Keratinocyte (primary cell): Measurements from ENCODE around the gene MYOZ3. TPM values are rescaled to one million over a fixed set of nuclear protein-coding genes. Genes with fewer than 3 reads are reported as not detected.

ENCODE experiments used
- DNase-seq: peaks from one replicate; pipeline ENCODE4 v3.0.0-alpha.2; 2011; ENCODE audit warnings: low read depth, missing footprints, low spot score
- FAIRE-seq: peaks from 2 replicates; lab custom pipeline; 2011; peaks lifted over from hg19 to GRCh38; lab: Jason Lieb, UNC
- H2AFZ ChIP-seq: 2 replicates; pipeline ENCODE4 v1.6.0; 2012; ENCODE audit warnings: low read length, control low read depth, inconsistent platforms; ENCODE audit not compliant: control insufficient read depth
- H3K27ac ChIP-seq: 2 replicates; pipeline ENCODE4 v1.5.1; 2011; ENCODE audit warnings: low read length; ENCODE audit not compliant: control insufficient read depth, insufficient read depth
- H3K27me3 ChIP-seq: 3 replicates; pipeline ENCODE4 v1.6.0; 2011; ENCODE audit warnings: low read length; ENCODE audit not compliant: control insufficient read depth, insufficient read depth; ENCODE audit errors: extremely low read depth
- H3K36me3 ChIP-seq, 2 experiments: 2 replicates in 1 of 2; 3 replicates in 1 of 2; pipeline ENCODE4 v1.5.1; 2011; ENCODE audit warnings: low read length in 2 of 2, mild to moderate bottlenecking in 1 of 2; ENCODE audit not compliant: control insufficient read depth in 2 of 2, insufficient read depth in 2 of 2; ENCODE audit errors: extremely low read depth in 1 of 2
- H3K4me1 ChIP-seq: 3 replicates; pipeline ENCODE4 v1.5.1; 2011; ENCODE audit warnings: low read length; ENCODE audit not compliant: control insufficient read depth, insufficient read depth; ENCODE audit errors: extremely low read depth
- H3K4me2 ChIP-seq: 3 replicates; pipeline ENCODE4 v1.6.0; 2011; ENCODE audit warnings: low read depth, low read length; ENCODE audit not compliant: control insufficient read depth, insufficient read depth; ENCODE audit errors: extremely low read depth
- H3K4me3 ChIP-seq, 3 experiments: fragments of 200-600 bp in 1 of 3; sonication (generic) in 1 of 3; 2 replicates in 2 of 3; 3 replicates in 1 of 3; pipeline ENCODE4 v1.5.1; 2011 to 2016; ENCODE audit warnings: low read length in 3 of 3, mild to moderate bottlenecking in 3 of 3, control low read depth in 2 of 3, inconsistent platforms in 1 of 3, low read depth in 1 of 3, mixed read lengths in 1 of 3, mixed run types in 1 of 3, moderate library complexity in 1 of 3; ENCODE audit not compliant: control insufficient read depth in 2 of 3, insufficient read depth in 2 of 3; ENCODE audit errors: extremely low read depth in 1 of 3
- H3K79me2 ChIP-seq: 2 replicates; pipeline ENCODE4 v1.6.0; 2012; ENCODE audit warnings: low read length; ENCODE audit not compliant: control insufficient read depth, insufficient read depth
- H3K9ac ChIP-seq: 3 replicates; pipeline ENCODE4 v1.6.0; 2011; ENCODE audit warnings: low read length; ENCODE audit not compliant: control insufficient read depth, insufficient read depth; ENCODE audit errors: extremely low read depth
- H3K9me1 ChIP-seq: 3 replicates; pipeline ENCODE4 v1.6.0; 2011; ENCODE audit warnings: low read length; ENCODE audit not compliant: control insufficient read depth, insufficient read depth; ENCODE audit errors: extremely low read depth
- H3K9me3 ChIP-seq: 2 replicates; pipeline ENCODE4 v1.5.1; 2012; ENCODE audit warnings: low read depth, low read length; ENCODE audit not compliant: control insufficient read depth
- H4K20me1 ChIP-seq: 3 replicates; pipeline ENCODE4 v1.6.0; 2011; ENCODE audit warnings: low read length; ENCODE audit not compliant: control insufficient read depth, insufficient read depth; ENCODE audit errors: extremely low read depth
- CTCF ChIP-seq, 3 experiments: IDR thresholded peaks in 1 of 3; conservative IDR thresholded peaks in 1 of 3; optimal IDR thresholded peaks in 1 of 3; 2 replicates in 2 of 3; 3 replicates in 1 of 3; pipeline versions ENCODE3 to v1.5.1; 2011; ENCODE audit warnings: low read length in 3 of 3, mild to moderate bottlenecking in 3 of 3, moderate library complexity in 2 of 3, control low read depth in 1 of 3, inconsistent platforms in 1 of 3; ENCODE audit not compliant: insufficient read depth in 2 of 3; ENCODE audit errors: extremely low read depth in 1 of 3
- EZH2 ChIP-seq: IDR thresholded peaks from one replicate; pipeline ENCODE4 v1.6.1; 2012; ENCODE audit warnings: inconsistent platforms, mild to moderate bottlenecking, low read length, moderate library complexity
- dilution Hi-C: fragments of 300-500 bp; cut with MboI; formaldehyde crosslinking; loops from one replicate; pipeline ENCODE4 v1.7.0; 2020; ENCODE audit warnings: low sequenced_read_pairs; ENCODE audit not compliant: extremely low pct_ligation_motif_present
- polyA plus RNA-seq, 5 experiments: library from polyadenylated mRNA; depleted of rRNA in 3 of 5; stranded (reverse) in 3 of 5; stranded (forward) in 1 of 5; unstranded in 1 of 5; fragments of >200 nt; gene quantifications; 1 replicate in 1 of 5; 2 replicates in 3 of 5; 3 replicates in 1 of 5; pipeline versions ENCODE4 v1.2.1 to v1.2.3, GENCODE V29; 2011 to 2012; ENCODE audit warnings: missing spikeins in 2 of 5, low read depth in 1 of 5, low replicate concordance in 1 of 5

The MYOZ3 gene
- polyA plus RNA-seq, 1 donor (not counting 4 experiments of a cell fraction or from before 2014, with no cell fraction given), result 0.03 TPM

GRCh38 chr5:150622157-150622556 is 38.9 kb upstream of the MYOZ3 start:
- no peak overlapping the region for H3K9ac ChIP-seq

GRCh38 chr5:150623152-150623877 is 37.7 kb upstream of the MYOZ3 start:
- no peaks in the 10 kb centered on the region for H4K20me1 ChIP-seq
- no peaks in the 10 kb centered on the region for H3K79me2 ChIP-seq
- H3K9me1 ChIP-seq, result no peaks in the 10 kb centered on the region
- peaks cover 18% of the 10 kb centered on the region for H3K4me1 ChIP-seq
- dilution Hi-C loops, result no loop called here
- no peak for DNase-seq
- H2AFZ ChIP-seq, result no peak overlapping the region
- no peak overlapping the region for H3K27ac ChIP-seq
- H3K4me3 ChIP-seq, result no peak overlapping the region
- no peak for TF ChIP-seq CTCF (optimal IDR thresholded peaks at IDR 0.05 in 1 of 3, IDR thresholded peaks at IDR 0.05 in 1 of 3, conservative IDR thresholded peaks at IDR 0.05 in 1 of 3; ENCODE audit: extremely low read depth in 1 of 3, insufficient read depth in 2 of 3, low read length in 3 of 3)
- TF ChIP-seq EZH2, result no peak
- no peaks in the 10 kb centered on the region for H3K9me3 ChIP-seq
- no peak overlapping the region for H3K9ac ChIP-seq
- FAIRE-seq, result no peak
- no peaks in the 10 kb centered on the region for H3K27me3 ChIP-seq
- H3K4me2 ChIP-seq, result no peak overlapping the region
- no peaks in the 10 kb centered on the region for H3K36me3 ChIP-seq

More at GRCh38 chr5:150622157-150622556, 38.9 kb upstream of the MYOZ3 start:
- Histone ChIP-seq H3K36me3 (no peaks in the 10 kb centered on the region), H3K4me2 (no peak overlapping the region), H3K4me1 (peaks cover 11% of the 10 kb centered on the region), H3K27me3 (no peaks in the 10 kb centered on the region), H3K9me1 (no peaks in the 10 kb centered on the region), H4K20me1 (no peaks in the 10 kb centered on the region), H3K79me2 (no peaks in the 10 kb centered on the region), H3K27ac (no peak overlapping the region), H3K4me3 (no peak overlapping the region), H3K9me3 (no peaks in the 10 kb centered on the region), H2AFZ (no peak overlapping the region)
- TF ChIP-seq CTCF (optimal IDR thresholded peaks at IDR 0.05 in 1 of 3, IDR thresholded peaks at IDR 0.05 in 1 of 3, conservative IDR thresholded peaks at IDR 0.05 in 1 of 3; ENCODE audit: extremely low read depth in 1 of 3, insufficient read depth in 2 of 3, low read length in 3 of 3), result no peak
- no peak for TF ChIP-seq EZH2
- dilution Hi-C loops, result no loop called here
- FAIRE-seq, result no peak
- DNase-seq, result no peak
